Measurements from ENCODE around the gene CEP112. TPM values are rescaled to one million over a fixed set of nuclear protein-coding genes. Genes with fewer than 3 reads are reported as not detected.

CEP112 gene
- polyA plus RNA-seq, 1 experiment, result 5.7 TPM

DNA sequence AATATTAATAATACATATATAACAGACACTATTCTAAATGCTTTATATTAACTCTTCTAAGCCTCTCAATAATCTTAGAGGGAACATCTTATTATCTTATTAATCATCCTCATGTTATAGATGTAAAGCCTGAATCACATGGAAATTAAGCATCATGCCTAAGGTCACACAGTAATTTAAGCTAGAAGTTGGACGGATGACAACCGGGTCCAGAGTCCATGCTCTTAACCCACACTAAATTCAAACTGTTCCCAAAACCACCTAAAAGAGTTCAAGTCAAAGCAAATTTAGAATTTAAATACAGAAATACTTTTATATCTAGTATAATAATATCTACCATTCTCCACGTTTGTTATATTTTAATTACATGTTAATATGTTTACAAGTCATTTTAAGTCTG lies 193.3 kb downstream of the CEP112 start:
- CTCF ChIA-PET, result no interaction called here
- POLR2A ChIA-PET, result no interaction called here
- H3K9me3 ChIP-seq (ENCODE audit: control insufficient read depth, insufficient read depth, low read length), result no peaks in the 10 kb centered on the region
- TF ChIP-seq, protein P1, sequence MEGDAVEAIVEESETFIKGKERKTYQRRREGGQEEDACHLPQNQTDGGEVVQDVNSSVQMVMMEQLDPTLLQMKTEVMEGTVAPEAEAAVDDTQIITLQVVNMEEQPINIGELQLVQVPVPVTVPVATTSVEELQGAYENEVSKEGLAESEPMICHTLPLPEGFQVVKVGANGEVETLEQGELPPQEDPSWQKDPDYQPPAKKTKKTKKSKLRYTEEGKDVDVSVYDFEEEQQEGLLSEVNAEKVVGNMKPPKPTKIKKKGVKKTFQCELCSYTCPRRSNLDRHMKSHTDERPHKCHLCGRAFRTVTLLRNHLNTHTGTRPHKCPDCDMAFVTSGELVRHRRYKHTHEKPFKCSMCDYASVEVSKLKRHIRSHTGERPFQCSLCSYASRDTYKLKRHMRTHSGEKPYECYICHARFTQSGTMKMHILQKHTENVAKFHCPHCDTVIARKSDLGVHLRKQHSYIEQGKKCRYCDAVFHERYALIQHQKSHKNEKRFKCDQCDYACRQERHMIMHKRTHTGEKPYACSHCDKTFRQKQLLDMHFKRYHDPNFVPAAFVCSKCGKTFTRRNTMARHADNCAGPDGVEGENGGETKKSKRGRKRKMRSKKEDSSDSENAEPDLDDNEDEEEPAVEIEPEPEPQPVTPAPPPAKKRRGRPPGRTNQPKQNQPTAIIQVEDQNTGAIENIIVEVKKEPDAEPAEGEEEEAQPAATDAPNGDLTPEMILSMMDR (IDR thresholded peaks at IDR 0.05; ENCODE audit: low read depth, low read length), result no peak
- H3K27ac ChIP-seq (ENCODE audit: low read depth, low read length), result no peak overlapping the region
- no peak for DNase-seq (ENCODE audit: low read depth, low spot score)
- H3K27me3 ChIP-seq (ENCODE audit: control insufficient read depth, insufficient read depth, low read length), result no peaks in the 10 kb centered on the region
- no peak overlapping the region for H3K4me3 ChIP-seq (ENCODE audit: low read depth, low read length)

DNA sequence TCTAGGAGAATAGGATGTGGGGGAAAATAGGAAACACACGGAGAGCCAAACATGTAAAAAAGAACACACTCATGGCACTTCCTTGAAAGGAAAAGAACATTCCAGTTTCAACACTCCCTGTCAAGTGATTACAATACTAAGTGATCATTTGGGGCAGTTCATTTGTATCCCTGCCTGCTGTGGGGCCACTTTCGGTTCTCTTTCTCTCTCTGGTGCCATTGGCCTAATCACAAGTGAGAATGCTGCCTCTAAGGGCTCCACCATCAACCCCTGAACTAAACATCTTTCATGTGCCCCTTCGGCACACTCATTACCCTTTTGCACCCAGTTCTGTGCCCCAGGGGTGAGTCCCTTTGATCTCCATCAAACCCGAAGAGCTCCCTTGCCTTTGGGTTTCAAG lies 197.3 kb downstream of the CEP112 start:
- Histone ChIP-seq H3K4me3 (ENCODE audit: low read depth, low read length) (no peak overlapping the region), H3K9me3 (ENCODE audit: control insufficient read depth, insufficient read depth, low read length) (no peaks in the 10 kb centered on the region), H3K27ac (ENCODE audit: low read depth, low read length) (no peak overlapping the region), H3K27me3 (ENCODE audit: control insufficient read depth, insufficient read depth, low read length) (no peaks in the 10 kb centered on the region)
- TF ChIP-seq, protein P1 (IDR thresholded peaks at IDR 0.05; ENCODE audit: low read depth, low read length), result no peak
- DNase-seq (ENCODE audit: low read depth, low spot score), result no peak
- ChIA-PET POLR2A (no interaction called here), CTCF (no interaction called here)

DNA sequence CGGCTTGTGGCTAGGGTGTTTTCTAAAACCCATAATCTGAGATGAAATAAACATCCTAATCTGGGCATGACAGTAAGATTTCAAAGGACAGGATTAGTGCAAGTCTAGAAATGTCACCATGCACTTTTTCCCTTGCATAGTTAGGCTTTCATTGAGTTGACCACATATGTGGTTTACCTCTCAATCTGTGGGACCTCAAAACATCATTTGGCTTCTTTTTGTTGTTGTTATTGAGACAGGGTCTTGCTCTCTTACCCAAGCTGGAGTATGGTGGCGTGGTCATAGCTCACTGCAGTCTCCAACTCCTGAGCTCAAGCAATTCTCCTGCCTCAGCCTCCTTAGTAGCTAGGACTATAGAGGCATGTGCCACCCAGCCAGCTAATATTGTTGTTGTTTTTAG lies 197.8 kb downstream of the CEP112 start:
- no peaks in the 10 kb centered on the region for H3K9me3 ChIP-seq (ENCODE audit: control insufficient read depth, insufficient read depth, low read length)
- no peak overlapping the region for H3K4me3 ChIP-seq (ENCODE audit: low read depth, low read length)
- ChIA-PET POLR2A (no interaction called here), CTCF (no interaction called here)
- TF ChIP-seq, protein P1 (IDR thresholded peaks at IDR 0.05; ENCODE audit: low read depth, low read length), result no peak
- H3K27me3 ChIP-seq (ENCODE audit: control insufficient read depth, insufficient read depth, low read length), result no peaks in the 10 kb centered on the region
- H3K27ac ChIP-seq (ENCODE audit: low read depth, low read length), result no peak overlapping the region
- DNase-seq (ENCODE audit: low read depth, low spot score), result no peak

DNA sequence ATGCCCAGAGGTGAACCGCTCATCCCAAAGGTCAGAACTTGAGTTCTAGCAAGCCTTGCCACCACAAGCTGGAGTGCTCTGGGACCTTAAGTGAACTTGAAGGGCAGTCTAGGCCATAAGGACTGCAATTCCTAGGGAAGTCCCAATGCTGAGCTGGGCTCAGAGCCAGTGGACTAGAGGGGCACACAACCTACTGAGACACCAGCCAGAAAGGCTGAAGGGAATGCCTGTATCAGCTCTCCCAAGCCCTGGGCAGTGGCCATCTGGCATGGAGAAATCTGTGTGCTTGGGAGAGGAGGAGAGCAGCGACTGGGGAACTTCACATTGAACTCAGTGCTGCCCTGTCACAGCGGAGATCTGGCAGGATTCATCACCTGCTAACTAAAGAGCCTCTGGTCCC lies 201.3 kb downstream of the CEP112 start:
- Histone ChIP-seq H3K4me3 (ENCODE audit: low read depth, low read length) (no peak overlapping the region), H3K9me3 (ENCODE audit: control insufficient read depth, insufficient read depth, low read length) (peaks cover 4% of the 10 kb centered on the region; the same call in 1 of the 2 replicates), H3K27ac (ENCODE audit: low read depth, low read length) (no peak overlapping the region), H3K27me3 (ENCODE audit: control insufficient read depth, insufficient read depth, low read length) (no peaks in the 10 kb centered on the region)
- DNase-seq (ENCODE audit: low read depth, low spot score), result no peak
- TF ChIP-seq, protein P1 (IDR thresholded peaks at IDR 0.05; ENCODE audit: low read depth, low read length), result no peak
- ChIA-PET POLR2A (no interaction called here), CTCF (no interaction called here)

DNA sequence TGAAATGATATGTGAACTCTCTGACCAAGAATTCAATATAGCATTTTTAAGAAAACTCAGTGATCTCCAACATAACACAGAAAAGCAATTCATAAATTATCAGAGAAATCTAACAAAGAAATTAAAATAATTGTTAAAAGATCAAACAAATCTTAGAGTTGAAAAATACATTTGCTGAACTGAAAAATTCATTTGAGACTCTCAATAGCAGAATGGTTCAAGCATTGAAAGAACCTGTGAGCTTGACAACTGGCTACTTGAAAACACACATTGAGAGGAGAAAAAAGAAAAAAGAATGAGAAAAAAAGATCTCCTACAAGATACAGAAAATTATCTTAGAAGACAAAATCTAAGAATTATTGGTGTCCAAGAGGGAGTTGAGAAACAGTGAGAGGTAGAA lies 203.5 kb downstream of the CEP112 start:
- H3K4me3 ChIP-seq (ENCODE audit: low read depth, low read length), result no peak overlapping the region
- peaks cover 4% of the 10 kb centered on the region; the same call in 1 of the 2 replicates for H3K9me3 ChIP-seq (ENCODE audit: control insufficient read depth, insufficient read depth, low read length)
- CTCF ChIA-PET, result interaction anchor here (0.6 to 1.3 kb wide), 2 partner anchors 297 to 458 kb away, joined by 3 read pairs; no protein-coding TSS in a partner anchor

More for the DNA sequence above, 203.5 kb downstream of the CEP112 start:
- H3K27ac ChIP-seq (ENCODE audit: low read depth, low read length), result no peak overlapping the region
- no peak for DNase-seq (ENCODE audit: low read depth, low spot score)
- H3K27me3 ChIP-seq (ENCODE audit: control insufficient read depth, insufficient read depth, low read length), result no peaks in the 10 kb centered on the region
- POLR2A ChIA-PET, result interaction anchor here (0.7 kb wide), 2 partner anchors 24 to 275 kb away, joined by 3 read pairs; no protein-coding TSS in a partner anchor
- TF ChIP-seq, protein P1 (IDR thresholded peaks at IDR 0.05; ENCODE audit: low read depth, low read length), result no peak

Data from AG04450 (cell line).